PC-9 (cell line): ENCODE results near the gene GSN. TPM values are rescaled to one million over a fixed set of nuclear protein-coding genes. Genes with fewer than 3 reads are reported as not detected.

ENCODE experiments used
- BruUV-seq: library from RNA; stranded (reverse); fragments of 400-500 nt; replicated peaks from 2 replicates; lab custom pipeline; 2021; lab: Mats Ljungman, UMichigan
- CTCF ChIA-PET: fragments of 300-600 bp; sonication (Branson Sonifier 250); formaldehyde crosslinking; loops from one replicate; lab custom pipeline; 2022; ENCODE audit warnings: antibody characterized with exemption; lab: Charles Lee
- POLR2A ChIA-PET: fragments of 300-600 bp; sonication (Branson Sonifier 250); formaldehyde crosslinking; loops from one replicate; lab custom pipeline; 2022; ENCODE audit warnings: antibody characterized with exemption; ENCODE audit not compliant: unreplicated experiment; lab: Charles Lee
- DNase-seq, 2 experiments: peaks; one replicate each; pipeline versions ENCODE4 v3.0.0 to v3.0.0-alpha.2; 2015 to 2022; ENCODE audit warnings: mixed read lengths in 1 of 2
- H2AFZ ChIP-seq: fragments of 200-600 bp; sonication (generic); 2 replicates; pipeline ENCODE4 v1.8.1; 2017; ENCODE audit warnings: antibody characterized with exemption
- H3F3A ChIP-seq: fragments of 200-600 bp; sonication (generic); 2 replicates; pipeline ENCODE4 v1.8.1; 2017; ENCODE audit warnings: antibody characterized with exemption, mild to moderate bottlenecking, low read depth; ENCODE audit not compliant: insufficient read depth
- H3K27ac ChIP-seq: fragments of 200-600 bp; sonication (generic); 2 replicates; pipeline ENCODE4 v1.6.1; 2016; ENCODE audit warnings: mixed run types
- H3K27me3 ChIP-seq: fragments of 200-600 bp; sonication (generic); 2 replicates; pipeline ENCODE4 v1.6.1; 2016; ENCODE audit warnings: low read depth, mixed run types; ENCODE audit not compliant: insufficient read depth
- H3K36me3 ChIP-seq: fragments of 200-600 bp; sonication (generic); 2 replicates; pipeline ENCODE4 v1.6.1; 2016; ENCODE audit warnings: low read depth, mixed run types
- H3K4me1 ChIP-seq: fragments of 200-600 bp; sonication (generic); replicated peaks from 2 replicates; pipeline ENCODE4 v1.6.1; 2016; ENCODE audit warnings: mixed run types; ENCODE audit not compliant: insufficient read depth
- H3K4me2 ChIP-seq: fragments of 200-600 bp; sonication (generic); 2 replicates; pipeline ENCODE4 v1.6.1; 2017; ENCODE audit warnings: mixed run types
- H3K4me3 ChIP-seq: fragments of 200-600 bp; sonication (generic); 2 replicates; pipeline ENCODE4 v1.6.1; 2016; ENCODE audit warnings: mixed run types
- H3K79me2 ChIP-seq: fragments of 200-600 bp; sonication (generic); 2 replicates; pipeline ENCODE4 v1.6.1; 2017; ENCODE audit warnings: low read depth, mixed run types
- H3K9me2 ChIP-seq: fragments of 200-600 bp; sonication (generic); 2 replicates; pipeline ENCODE4 v1.8.1; 2017; ENCODE audit warnings: mild to moderate bottlenecking; ENCODE audit not compliant: insufficient read depth
- H3K9me3 ChIP-seq: fragments of 200-600 bp; sonication (generic); 2 replicates; pipeline ENCODE4 v1.8.1; 2016; ENCODE audit warnings: low read depth; ENCODE audit not compliant: insufficient read depth
- H4K20me1 ChIP-seq: fragments of 200-600 bp; sonication (generic); 2 replicates; pipeline ENCODE4 v1.8.1; 2017; ENCODE audit not compliant: insufficient read depth
- EZH2 ChIP-seq: fragments of 200-600 bp; sonication (generic); IDR thresholded peaks from 2 replicates; pipeline ENCODE4 v1.8.0; 2017; ENCODE audit warnings: antibody characterized with exemption, low read depth
- intact Hi-C: fragments of 100-400 bp; cut with micrococcal nuclease; formaldehyde crosslinking; loops from one replicate; pipeline ENCODE4 v1.10.0; 2022; ENCODE audit not compliant: unreplicated experiment
- total RNA-seq: library from RNA; stranded (reverse); gene quantifications from 2 replicates; pipeline ENCODE4 v1.2.3, GENCODE V29; 2021
- TF ChIP-seq, protein P1 (sequence below): fragments of 200-600 bp; sonication (generic); conservative IDR thresholded peaks from 2 replicates; pipeline ENCODE4 v1.6.1; 2017; ENCODE audit warnings: mixed run types, antibody characterized with exemption, mild to moderate bottlenecking, moderate library complexity

Gene GSN
- total RNA-seq, 1 experiment from 2014 or later: 135 TPM

DNA sequence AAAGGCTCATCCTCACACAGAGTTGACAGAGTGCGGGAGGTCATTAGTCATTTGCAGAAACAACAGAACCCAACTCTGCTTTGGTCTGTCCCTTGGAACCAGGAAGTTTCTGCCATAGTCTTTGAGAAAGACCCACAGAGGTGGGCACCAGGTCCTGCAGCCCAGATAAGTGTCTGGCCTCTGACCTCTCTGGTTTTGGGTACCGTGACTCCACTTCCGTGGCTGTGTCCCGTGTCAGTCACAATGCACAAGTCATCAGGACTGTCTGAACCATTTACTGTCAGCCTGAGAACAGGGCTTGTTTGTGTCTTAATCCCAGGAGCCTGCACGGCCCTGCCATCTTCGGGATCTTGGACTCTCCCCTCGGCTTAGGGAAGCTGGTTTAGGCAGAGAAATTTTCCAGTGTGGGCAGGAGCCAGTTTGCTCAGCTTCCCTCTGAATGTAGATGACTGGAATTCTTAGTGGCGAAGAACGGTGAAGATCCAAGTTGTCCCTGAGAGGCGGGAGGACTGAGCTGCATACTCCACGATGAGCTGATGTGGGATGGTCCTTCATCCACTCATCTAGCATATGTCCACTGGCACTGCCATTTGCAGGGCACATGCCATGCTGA lies 11.9 kb downstream of the GSN start:
- POLR2A ChIA-PET: no interaction called here
- Histone ChIP-seq H3K27me3 (no peaks in the 10 kb centered on the region), H3K9me2 (no peaks in the 10 kb centered on the region), H2AFZ (no peak overlapping the region), H3K4me3 (no peak overlapping the region), H3K4me1 (peaks cover 66% of the 10 kb centered on the region), H3K9me3 (no peaks in the 10 kb centered on the region), H3K27ac (no peak overlapping the region), H3K4me2 (no peak overlapping the region), H3K36me3 (no peaks in the 10 kb centered on the region), H3K79me2 (no peaks in the 10 kb centered on the region), H3F3A (peaks cover 48% of the 10 kb centered on the region), H4K20me1 (no peaks in the 10 kb centered on the region)
- BruUV-seq: no TSS peak
- CTCF ChIA-PET: interaction anchor here (0.7 to 2.8 kb wide), 2 partner anchors 11 to 54 kb away, joined by 3 to 11 read pairs; partner anchors contain the start of gene GSN
- intact Hi-C loops: loop anchor here (2.0 to 10.0 kb wide), 5 partner anchors 41 to 545 kb away; partner anchors contain the start of genes CNTRL and STOM
- TF ChIP-seq, protein P1, sequence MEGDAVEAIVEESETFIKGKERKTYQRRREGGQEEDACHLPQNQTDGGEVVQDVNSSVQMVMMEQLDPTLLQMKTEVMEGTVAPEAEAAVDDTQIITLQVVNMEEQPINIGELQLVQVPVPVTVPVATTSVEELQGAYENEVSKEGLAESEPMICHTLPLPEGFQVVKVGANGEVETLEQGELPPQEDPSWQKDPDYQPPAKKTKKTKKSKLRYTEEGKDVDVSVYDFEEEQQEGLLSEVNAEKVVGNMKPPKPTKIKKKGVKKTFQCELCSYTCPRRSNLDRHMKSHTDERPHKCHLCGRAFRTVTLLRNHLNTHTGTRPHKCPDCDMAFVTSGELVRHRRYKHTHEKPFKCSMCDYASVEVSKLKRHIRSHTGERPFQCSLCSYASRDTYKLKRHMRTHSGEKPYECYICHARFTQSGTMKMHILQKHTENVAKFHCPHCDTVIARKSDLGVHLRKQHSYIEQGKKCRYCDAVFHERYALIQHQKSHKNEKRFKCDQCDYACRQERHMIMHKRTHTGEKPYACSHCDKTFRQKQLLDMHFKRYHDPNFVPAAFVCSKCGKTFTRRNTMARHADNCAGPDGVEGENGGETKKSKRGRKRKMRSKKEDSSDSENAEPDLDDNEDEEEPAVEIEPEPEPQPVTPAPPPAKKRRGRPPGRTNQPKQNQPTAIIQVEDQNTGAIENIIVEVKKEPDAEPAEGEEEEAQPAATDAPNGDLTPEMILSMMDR: no peak
- no peak for TF ChIP-seq EZH2
- DNase-seq: peak in 1 of 2 experiments; percentile 28

DNA sequence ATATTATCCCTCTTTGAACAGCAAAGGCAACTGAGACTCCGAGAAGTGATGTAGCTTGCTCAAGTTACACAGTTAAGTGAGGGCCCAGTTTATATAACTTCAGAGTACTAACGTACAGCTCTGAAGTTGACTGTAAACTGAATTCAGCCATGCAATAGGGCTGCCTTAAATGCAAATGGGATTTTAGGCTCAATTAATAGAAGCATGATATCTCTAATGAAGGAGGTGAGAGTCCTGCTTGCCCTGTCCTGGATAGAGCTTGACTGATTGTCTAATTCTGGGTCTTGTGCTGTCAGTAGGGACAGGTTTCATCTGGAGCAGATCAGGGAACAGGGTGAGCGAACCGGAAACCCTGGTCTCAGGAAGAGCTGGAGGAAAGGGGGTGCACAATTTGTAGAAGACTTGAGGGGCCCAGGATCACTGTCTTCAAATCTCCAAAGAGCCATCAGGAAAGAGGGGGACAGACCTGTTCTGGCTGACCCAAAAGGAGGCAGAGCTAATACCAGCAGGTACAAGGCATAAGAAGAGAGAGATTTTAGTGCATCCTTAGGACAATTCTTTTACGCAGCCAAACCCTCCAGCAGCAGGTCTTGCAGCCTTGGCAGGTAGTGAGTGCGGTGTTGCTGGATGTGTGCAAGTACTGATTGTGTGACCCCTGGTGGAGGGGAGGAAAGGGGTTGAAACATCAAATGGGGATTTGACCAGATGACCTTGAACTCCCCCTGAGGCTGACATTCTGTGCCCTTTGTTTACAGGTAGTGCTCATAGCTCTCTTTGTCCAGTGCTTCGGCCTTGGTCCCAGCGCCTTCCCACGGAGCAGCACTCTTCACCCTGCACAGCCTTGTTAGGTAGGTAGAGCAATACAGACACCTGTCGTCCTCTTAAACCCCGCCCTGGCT lies 13.0 kb downstream of the GSN start:
- H3K4me2 ChIP-seq: peak overlapping the region; percentile 59
- intact Hi-C loops: loop anchor here (5.0 to 10.0 kb wide), 4 partner anchors 91 to 546 kb away; partner anchors contain the start of genes CNTRL and STOM
- no peaks in the 10 kb centered on the region for H4K20me1 ChIP-seq
- no peak for DNase-seq
- no TSS peak for BruUV-seq
- peak overlapping the region; percentile 86 for H3K27ac ChIP-seq
- H3K79me2 ChIP-seq: no peaks in the 10 kb centered on the region
- no peaks in the 10 kb centered on the region for H3K27me3 ChIP-seq
- no peaks in the 10 kb centered on the region for H3K36me3 ChIP-seq
- no peak overlapping the region for H3K4me3 ChIP-seq
- POLR2A ChIA-PET: interaction anchor here (0.6 kb wide), 3 partner anchors 18 to 51 kb away, joined by 3 to 9 read pairs (median 8); no protein-coding TSS in a partner anchor
- H2AFZ ChIP-seq: peak overlapping the region; percentile 29; the same call in 1 of the 2 replicates
- H3F3A ChIP-seq: peaks cover 54% of the 10 kb centered on the region
- TF ChIP-seq, protein P1: no peak
- TF ChIP-seq EZH2: no peak
- no peaks in the 10 kb centered on the region for H3K9me3 ChIP-seq
- H3K9me2 ChIP-seq: no peaks in the 10 kb centered on the region
- H3K4me1 ChIP-seq: peaks cover 75% of the 10 kb centered on the region
- CTCF ChIA-PET: interaction anchor here (2.8 kb wide), 1 partner anchor 12 kb away, joined by 11 read pairs; the partner anchor contains the start of gene GSN
